Lower leg skin (tissue), 4 donors: Measurements from ENCODE around the gene PSMC3IP. TPM values are rescaled to one million over a fixed set of nuclear protein-coding genes. Genes with fewer than 3 reads are reported as not detected.
"Not testable (repeated sequence)": the region's sequence is repeated elsewhere in the genome, so short reads cannot be mapped to it uniquely, and the experiment has no call there.

ENCODE experiments used
- DNase-seq, 2 donors: peaks; one replicate each; pipeline ENCODE4 v3.0.0-alpha.2; 2019; ENCODE audit warnings: low spot score in 2 of 2
- H3K4me3 ChIP-seq: fragments of 200-600 bp; sonication (generic); 2 replicates; pipeline ENCODE4 v1.5.1; 2017; ENCODE audit warnings: mild to moderate bottlenecking, low read depth; ENCODE audit not compliant: poor library complexity, severe bottlenecking
- CTCF ChIP-seq, 3 donors: fragments of 450-650 bp; IDR thresholded peaks; one replicate each; pipeline ENCODE4 v1.5.1; 2016; ENCODE audit warnings: antibody characterized with exemption in 3 of 3, mild to moderate bottlenecking in 3 of 3, moderate library complexity in 2 of 3
- POLR2A ChIP-seq, 2 donors: fragments of 450-650 bp; IDR thresholded peaks; one replicate each; pipeline ENCODE4 v1.6.1; 2016 to 2017; ENCODE audit warnings: antibody characterized with exemption in 2 of 2, mild to moderate bottlenecking in 1 of 2, moderate library complexity in 1 of 2
- WGBS, 2 donors: methylation state at CpG; one replicate each; pipeline ENCODE4 v1.1.5; 2018; 5-methylcytosine and 5-hydroxymethylcytosine counted together
- intact Hi-C: fragments of 100-400 bp; cut with DNase I; formaldehyde crosslinking; loops from one replicate; pipeline ENCODE4 v1.15.0; 2023; ENCODE audit warnings: low total_unique reads
- total RNA-seq, 4 donors: library from RNA; depleted of rRNA; stranded (reverse); fragments of >200 nt; gene quantifications; one replicate each; pipeline ENCODE4 v1.1.0, GENCODE V29; 2016

PSMC3IP gene
- total RNA-seq: 1 to 10 TPM in 2 of 4 donors, under 1 TPM in 2; 0.67 to 3.6 (median 1.8) TPM

- intact Hi-C loops: loop anchor here (10.0 kb wide), 1 partner anchor 107 kb away; the partner anchor contains the start of genes CCR10 and CNTNAP1
- DNase-seq: peak; percentile 95 to 99
- peak within 1 kb of the TSS; percentile 38 for H3K4me3 ChIP-seq
- TF ChIP-seq CTCF (IDR thresholded peaks at IDR 0.05) (peak in 1 of 3 donors; percentile 7), POLR2A (IDR thresholded peaks at IDR 0.05) (no peak)
- WGBS, 2 donors: 0 to 1% methylated on average over 43 to 47 of the region's 52 CpGs
These were observed at the start of gene PSMC3IP for GRCh38 chr17:42577532-42578281. Gene PSMC3IP, minus strand, starts transcription at chr17:42577729. Its CDS starts 43 bp downstream, at chr17:42577686.

- peak in 1 of 2 donors; percentile 32 for DNase-seq
- 59 to 70% methylated on average over 7 of the region's 7 CpGs for WGBS, 2 donors
- TF ChIP-seq POLR2A (IDR thresholded peaks at IDR 0.05): no peak
- no peak for TF ChIP-seq CTCF (IDR thresholded peaks at IDR 0.05)
- no peak overlapping the region for H3K4me3 ChIP-seq
- intact Hi-C loops: no loop called here
These were observed 46.4 kb upstream of the PSMC3IP start for GRCh38 chr17:42623732-42624596.

GRCh38 chr17:42623271-42623670 lies 45.7 kb upstream of the PSMC3IP start:
- DNase-seq: no peak
- WGBS, 2 donors: 80 to 84% methylated on average over 2 of the region's 2 CpGs
- H3K4me3 ChIP-seq: no peak overlapping the region
- intact Hi-C loops: no loop called here
- TF ChIP-seq CTCF (IDR thresholded peaks at IDR 0.05) (no peak), POLR2A (IDR thresholded peaks at IDR 0.05) (no peak)

GRCh38 chr17:42621987-42622386 lies 44.5 kb upstream of the PSMC3IP start:
- intact Hi-C loops, H3K4me3 ChIP-seq, DNase-seq: not testable (repeated sequence)
- WGBS, 2 donors: 90 to 96% methylated on average over 3 of the region's 3 CpGs

- no peak for TF ChIP-seq POLR2A (IDR thresholded peaks at IDR 0.05)
- TF ChIP-seq CTCF (IDR thresholded peaks at IDR 0.05): no peak
- H3K4me3 ChIP-seq: no peak overlapping the region
- no peak for DNase-seq
- intact Hi-C loops: no loop called here
- 52 to 53% methylated on average over 9 of the region's 9 CpGs for WGBS, 2 donors
These were observed 41.1 kb upstream of the PSMC3IP start for GRCh38 chr17:42618442-42619150.
